ENCODE measurements around the gene VWA7. TPM values are rescaled to one million over a fixed set of nuclear protein-coding genes. Genes with fewer than 3 reads are reported as not detected.
A peak's percentile ranks its signal among the peaks of the same experiment; 100 is the strongest.
"Not testable (repeated sequence)": the region's sequence is repeated elsewhere in the genome, so short reads cannot be mapped to it uniquely, and the experiment has no call there.

Gene VWA7, protein sequence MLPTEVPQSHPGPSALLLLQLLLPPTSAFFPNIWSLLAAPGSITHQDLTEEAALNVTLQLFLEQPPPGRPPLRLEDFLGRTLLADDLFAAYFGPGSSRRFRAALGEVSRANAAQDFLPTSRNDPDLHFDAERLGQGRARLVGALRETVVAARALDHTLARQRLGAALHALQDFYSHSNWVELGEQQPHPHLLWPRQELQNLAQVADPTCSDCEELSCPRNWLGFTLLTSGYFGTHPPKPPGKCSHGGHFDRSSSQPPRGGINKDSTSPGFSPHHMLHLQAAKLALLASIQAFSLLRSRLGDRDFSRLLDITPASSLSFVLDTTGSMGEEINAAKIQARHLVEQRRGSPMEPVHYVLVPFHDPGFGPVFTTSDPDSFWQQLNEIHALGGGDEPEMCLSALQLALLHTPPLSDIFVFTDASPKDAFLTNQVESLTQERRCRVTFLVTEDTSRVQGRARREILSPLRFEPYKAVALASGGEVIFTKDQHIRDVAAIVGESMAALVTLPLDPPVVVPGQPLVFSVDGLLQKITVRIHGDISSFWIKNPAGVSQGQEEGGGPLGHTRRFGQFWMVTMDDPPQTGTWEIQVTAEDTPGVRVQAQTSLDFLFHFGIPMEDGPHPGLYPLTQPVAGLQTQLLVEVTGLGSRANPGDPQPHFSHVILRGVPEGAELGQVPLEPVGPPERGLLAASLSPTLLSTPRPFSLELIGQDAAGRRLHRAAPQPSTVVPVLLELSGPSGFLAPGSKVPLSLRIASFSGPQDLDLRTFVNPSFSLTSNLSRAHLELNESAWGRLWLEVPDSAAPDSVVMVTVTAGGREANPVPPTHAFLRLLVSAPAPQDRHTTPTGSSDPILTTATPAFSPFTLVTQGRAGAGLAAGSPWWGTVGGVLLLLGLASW
- 5.6 and 5.9 TPM in 2 replicates for total RNA-seq

DNA sequence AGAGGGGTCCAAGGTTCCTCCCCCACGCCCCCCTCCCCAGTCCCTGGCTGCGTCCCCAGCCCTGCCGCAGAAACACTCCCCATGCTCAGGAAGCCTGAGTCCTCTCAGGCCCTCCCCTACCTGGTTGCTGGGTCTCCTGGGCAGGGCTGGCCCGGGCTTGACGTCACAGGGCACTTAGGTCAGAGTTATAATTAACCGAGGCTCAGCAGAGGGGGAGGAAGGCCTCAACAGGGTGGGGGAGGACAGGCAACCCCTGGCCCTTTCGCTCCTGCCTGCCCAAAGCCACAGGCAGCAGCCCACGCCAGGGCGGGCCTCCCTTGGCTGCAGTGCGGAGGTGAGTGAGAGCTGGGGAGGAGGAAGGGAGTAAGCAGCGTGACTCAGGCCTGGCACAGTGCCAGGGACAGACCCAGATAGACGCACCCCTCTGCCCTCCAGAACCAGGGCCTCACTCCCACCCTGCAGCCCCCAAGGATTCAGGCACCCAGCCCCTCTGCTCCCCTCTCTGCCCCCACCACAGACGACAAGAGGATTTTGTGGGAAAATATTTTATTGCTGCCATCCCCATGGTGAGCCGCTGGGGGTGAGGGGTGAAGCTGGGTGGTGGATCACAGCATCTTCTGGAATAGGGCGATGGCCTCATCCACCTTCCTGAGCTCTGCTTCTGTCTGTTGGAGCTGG is at the start of gene VWA7:
Gene VWA7 (minus strand): TSS at position 340 of the 678 bp plus-strand sequence. CDS start 549 bp downstream, outside the sequence.
- peak; percentile 70 for DNase-seq (ENCODE audit: low spot score)
- intact Hi-C loops (cut with micrococcal nuclease), result loop anchor here (2.0 kb wide), 1 partner anchor 38 kb away; no protein-coding TSS in a partner anchor
- H3K4me1 Mint-ChIP-seq (ENCODE audit: low read depth), result peaks cover 23% of the 10 kb centered on the region
- peaks cover 30% of the 10 kb centered on the region for H3K36me3 Mint-ChIP-seq (ENCODE audit: low read depth)
- H3K27me3 Mint-ChIP-seq (ENCODE audit: low read depth), result no peaks in the 10 kb centered on the region
- H3K9me3 Mint-ChIP-seq, result no peaks in the 10 kb centered on the region
- H3K27ac Mint-ChIP-seq, result peak within 1 kb of the TSS; percentile 83
- H3K4me3 Mint-ChIP-seq (ENCODE audit: low read depth), result peak within 1 kb of the TSS; percentile 31

DNA sequence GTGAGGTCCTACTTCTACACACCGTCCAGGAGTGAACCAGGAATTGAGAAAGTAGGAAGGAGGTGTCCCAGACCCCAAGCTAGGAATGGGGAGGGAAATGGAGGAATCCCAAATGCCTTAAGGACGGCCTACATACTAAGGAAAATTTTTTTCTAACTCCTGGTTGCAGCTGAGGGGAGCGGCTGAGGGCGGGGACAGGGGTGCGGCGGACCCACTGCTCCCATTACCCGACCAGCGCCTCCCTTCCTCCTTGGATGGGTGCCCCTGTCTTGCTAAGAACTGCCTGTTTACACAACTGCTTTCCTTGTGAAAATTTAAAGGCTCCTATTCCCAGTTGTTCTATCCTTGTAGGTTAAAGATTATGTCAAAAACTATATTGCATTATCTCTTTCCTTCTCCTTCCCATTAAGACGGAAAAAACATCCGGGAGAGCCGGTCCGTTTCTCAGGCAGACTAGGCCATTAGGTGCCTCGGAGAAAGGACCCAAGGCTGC is 49.7 kb upstream of the VWA7 start:
- Mint-ChIP-seq H3K27ac (peak overlapping the region; percentile 95), H3K4me3 (ENCODE audit: low read depth) (peak overlapping the region; percentile 85), H3K27me3 (ENCODE audit: low read depth) (no peaks in the 10 kb centered on the region), H3K9me3 (no peaks in the 10 kb centered on the region), H3K4me1 (ENCODE audit: low read depth) (peaks cover 32% of the 10 kb centered on the region), H3K36me3 (ENCODE audit: low read depth) (peaks cover 20% of the 10 kb centered on the region)
- intact Hi-C loops (cut with micrococcal nuclease), result loop anchor here (2.0 to 10.0 kb wide), 3 partner anchors 14 to 252 kb away; partner anchors contain the start of genes C6orf47, LTA and TNF
- DNase-seq (ENCODE audit: low spot score), result no peak

DNA sequence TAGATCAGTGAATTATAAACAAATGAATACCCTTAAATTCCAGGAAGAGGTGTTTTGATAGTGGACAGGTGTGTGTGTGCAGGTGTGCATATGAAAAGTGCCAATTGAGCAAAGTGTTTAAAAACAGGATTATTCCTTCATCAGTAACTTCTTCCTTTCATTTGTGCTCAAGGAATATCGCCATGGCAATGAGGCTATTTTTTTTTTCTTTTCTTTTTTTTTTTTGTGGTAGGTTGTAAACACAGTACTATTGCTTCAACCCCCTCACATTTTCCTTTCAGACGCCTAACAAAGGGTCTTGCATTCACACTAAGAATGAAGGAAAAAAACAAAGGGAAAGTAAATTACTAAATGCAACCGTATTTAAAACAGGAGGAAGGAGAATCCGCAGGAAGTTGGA is 48.4 kb upstream of the VWA7 start:
- Mint-ChIP-seq H3K4me1 (ENCODE audit: low read depth) (peaks cover 35% of the 10 kb centered on the region), H3K4me3 (ENCODE audit: low read depth) (peak overlapping the region; percentile 85), H3K27me3 (ENCODE audit: low read depth) (no peaks in the 10 kb centered on the region), H3K27ac (peak overlapping the region; percentile 95), H3K9me3 (no peaks in the 10 kb centered on the region), H3K36me3 (ENCODE audit: low read depth) (peaks cover 10% of the 10 kb centered on the region)
- intact Hi-C loops (cut with micrococcal nuclease), result loop anchor here (10.0 kb wide), 1 partner anchor 251 kb away; the partner anchor contains the start of genes LTA and TNF
- DNase-seq (ENCODE audit: low spot score), result no peak

DNA sequence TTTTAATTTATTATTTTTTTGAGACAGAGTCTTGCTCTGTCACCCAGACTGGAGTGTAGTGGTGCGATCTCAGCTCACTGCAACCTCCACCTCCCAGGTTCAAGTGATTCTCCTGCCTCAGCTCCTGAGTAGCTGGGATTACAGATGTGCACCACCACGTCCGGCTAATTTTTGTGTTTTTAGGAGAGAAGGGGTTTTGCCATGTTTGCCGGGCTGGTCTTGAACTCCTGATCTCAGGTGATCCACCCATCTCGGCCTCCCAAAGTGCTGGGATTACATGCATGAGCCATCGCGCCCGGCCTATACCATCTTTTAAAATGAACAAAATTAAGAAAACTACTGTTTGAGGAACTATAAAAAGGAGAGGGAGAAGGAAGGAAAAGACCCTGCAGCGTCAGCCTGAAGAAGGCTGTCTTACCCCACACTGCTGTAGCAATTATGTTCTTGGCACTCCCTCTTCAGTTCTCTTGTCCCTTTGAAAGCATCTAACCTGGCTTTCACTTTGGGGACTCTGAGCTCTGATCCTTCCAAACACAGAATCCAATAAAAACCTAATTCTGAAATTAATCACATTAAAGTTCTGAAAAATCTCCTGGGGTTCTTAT is 46.6 kb upstream of the VWA7 start:
- not testable (repeated sequence) for H3K9me3 Mint-ChIP-seq; H3K36me3 Mint-ChIP-seq (ENCODE audit: low read depth); H3K27me3 Mint-ChIP-seq (ENCODE audit: low read depth); DNase-seq (ENCODE audit: low spot score)
- peaks cover 35% of the 10 kb centered on the region for H3K4me1 Mint-ChIP-seq (ENCODE audit: low read depth)
- H3K27ac Mint-ChIP-seq, result peak overlapping the region; percentile 33
- intact Hi-C loops (cut with micrococcal nuclease), result loop anchor here (5.0 to 10.0 kb wide), 2 partner anchors 39 to 249 kb away; partner anchors contain the start of genes LTA, NEU1 and TNF
- H3K4me3 Mint-ChIP-seq (ENCODE audit: low read depth), result peak overlapping the region; percentile 26

DNA sequence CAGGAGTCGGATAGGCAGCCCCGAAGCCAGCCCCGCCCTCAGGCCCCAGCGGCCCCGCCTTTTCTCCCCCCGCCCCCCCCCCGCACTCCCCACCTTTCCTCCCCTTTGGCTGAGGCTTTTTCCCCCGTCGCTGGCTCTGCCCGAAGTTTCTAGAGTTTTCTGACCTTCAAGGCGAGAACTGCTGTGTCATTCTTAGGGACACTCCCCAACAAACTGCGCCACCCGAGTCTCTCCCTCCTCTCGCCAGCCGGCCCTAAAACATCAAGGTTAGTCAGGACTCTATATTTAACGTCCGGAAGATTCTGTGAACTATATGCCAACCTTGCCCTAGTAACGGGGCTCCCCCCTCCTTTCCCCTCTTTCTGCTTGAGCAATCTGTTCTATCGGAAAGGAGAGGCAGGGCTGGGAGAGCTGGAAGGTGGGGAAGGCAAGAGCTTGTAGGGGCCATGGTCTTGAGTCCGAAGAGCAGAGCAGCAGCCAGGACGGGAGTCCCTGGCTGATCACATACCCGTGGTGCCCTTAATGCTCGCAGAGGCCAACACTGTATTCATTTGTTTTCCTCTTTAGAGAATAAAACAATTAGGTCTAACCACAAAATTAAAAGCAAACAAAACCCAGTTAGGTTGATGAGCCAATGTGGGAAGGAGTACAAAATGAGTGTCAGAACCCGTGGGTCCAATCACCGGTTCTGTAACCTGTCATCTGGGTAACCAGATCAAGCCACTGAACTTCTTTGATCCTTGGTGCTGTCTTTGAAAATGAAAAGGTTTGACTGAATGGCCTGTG is 45.1 kb upstream of the VWA7 start:
- peak; percentile 56 for DNase-seq (ENCODE audit: low spot score)
- peaks cover 44% of the 10 kb centered on the region for H3K4me1 Mint-ChIP-seq (ENCODE audit: low read depth)
- H3K27ac Mint-ChIP-seq, result peak overlapping the region; percentile 94
- peaks cover 17% of the 10 kb centered on the region for H3K36me3 Mint-ChIP-seq (ENCODE audit: low read depth)
- intact Hi-C loops (cut with micrococcal nuclease), result loop anchor here (1.0 to 10.0 kb wide), 3 partner anchors 40 to 247 kb away; partner anchors contain the start of genes BAG6, LTA, NEU1 and TNF
- no peaks in the 10 kb centered on the region for H3K9me3 Mint-ChIP-seq
- H3K4me3 Mint-ChIP-seq (ENCODE audit: low read depth), result peak overlapping the region; percentile 92
- H3K27me3 Mint-ChIP-seq (ENCODE audit: low read depth), result no peaks in the 10 kb centered on the region

DNA sequence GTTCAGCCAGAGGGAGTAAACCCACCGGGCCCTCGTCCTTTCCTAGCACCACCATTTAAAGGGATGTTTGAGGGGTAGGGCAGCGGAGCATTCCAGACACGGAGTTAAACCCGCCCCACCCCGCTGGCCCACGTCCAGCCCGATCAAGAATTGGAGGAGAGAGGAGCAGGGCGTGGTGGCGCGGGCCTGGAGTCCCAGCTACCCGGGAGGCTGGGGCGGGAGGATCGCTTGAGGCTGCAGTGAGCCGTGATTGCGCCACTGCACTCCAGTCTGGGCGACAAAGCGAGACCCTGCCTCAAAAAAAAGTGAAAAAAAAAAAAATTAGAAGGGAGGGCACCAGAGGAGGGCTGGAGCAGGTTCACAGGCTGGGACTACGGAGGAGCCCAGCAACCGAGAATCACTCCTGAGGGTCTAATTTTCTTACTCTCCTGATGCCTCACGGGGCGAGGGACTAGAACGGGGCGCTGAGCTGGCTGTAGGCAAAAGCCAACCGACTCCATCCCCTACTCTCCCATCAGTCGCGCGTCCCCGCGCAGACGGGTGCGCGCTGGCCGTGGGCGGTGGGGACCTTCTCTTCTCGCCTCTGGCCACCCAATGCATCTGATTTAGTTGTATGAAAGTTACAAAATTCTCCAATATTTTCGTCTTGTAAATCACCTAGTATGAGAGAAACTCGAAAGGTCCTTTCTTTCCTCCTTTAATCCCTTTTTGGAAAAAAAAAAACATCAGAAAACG is 44.3 kb upstream of the VWA7 start:
- DNase-seq (ENCODE audit: low spot score), result no peak
- intact Hi-C loops (cut with micrococcal nuclease), result loop anchor here (1.0 to 10.0 kb wide), 3 partner anchors 41 to 247 kb away; partner anchors contain the start of genes BAG6, LTA, NEU1 and TNF
- H3K9me3 Mint-ChIP-seq, result no peaks in the 10 kb centered on the region
- H3K27ac Mint-ChIP-seq, result peak overlapping the region; percentile 94
- peaks cover 41% of the 10 kb centered on the region for H3K4me1 Mint-ChIP-seq (ENCODE audit: low read depth)
- peaks cover 17% of the 10 kb centered on the region for H3K36me3 Mint-ChIP-seq (ENCODE audit: low read depth)
- no peaks in the 10 kb centered on the region for H3K27me3 Mint-ChIP-seq (ENCODE audit: low read depth)
- peak overlapping the region; percentile 92 for H3K4me3 Mint-ChIP-seq (ENCODE audit: low read depth)

DNA sequence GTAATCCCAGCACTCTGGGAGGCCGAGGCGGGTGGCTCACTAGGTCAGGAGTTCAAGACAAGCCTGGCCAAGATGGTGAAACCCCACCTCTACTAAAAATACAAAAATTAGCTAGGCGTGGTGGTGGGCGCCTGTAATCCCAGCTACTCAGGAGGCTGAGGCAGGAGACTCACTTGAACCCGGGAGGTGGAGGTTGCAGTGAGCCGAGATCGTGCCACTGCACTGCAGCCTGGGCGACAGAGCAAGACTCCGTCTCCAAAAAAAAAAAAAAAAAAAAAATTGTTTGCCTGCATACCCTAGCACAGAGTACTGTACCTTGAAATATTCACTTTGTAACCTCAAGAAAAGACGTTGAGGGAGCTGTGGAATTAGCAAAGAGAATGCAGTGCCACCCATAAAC is 43.3 kb upstream of the VWA7 start:
- Mint-ChIP-seq H3K4me1 (ENCODE audit: low read depth) (peaks cover 36% of the 10 kb centered on the region), H3K4me3 (ENCODE audit: low read depth) (peak overlapping the region; percentile 92), H3K36me3 (ENCODE audit: low read depth) (peaks cover 17% of the 10 kb centered on the region)
- not testable (repeated sequence) for H3K27me3 Mint-ChIP-seq (ENCODE audit: low read depth); DNase-seq (ENCODE audit: low spot score); H3K9me3 Mint-ChIP-seq; H3K27ac Mint-ChIP-seq
- intact Hi-C loops (cut with micrococcal nuclease), result loop anchor here (5.0 to 10.0 kb wide), 2 partner anchors 42 to 246 kb away; partner anchors contain the start of genes LTA, NEU1 and TNF

DNA sequence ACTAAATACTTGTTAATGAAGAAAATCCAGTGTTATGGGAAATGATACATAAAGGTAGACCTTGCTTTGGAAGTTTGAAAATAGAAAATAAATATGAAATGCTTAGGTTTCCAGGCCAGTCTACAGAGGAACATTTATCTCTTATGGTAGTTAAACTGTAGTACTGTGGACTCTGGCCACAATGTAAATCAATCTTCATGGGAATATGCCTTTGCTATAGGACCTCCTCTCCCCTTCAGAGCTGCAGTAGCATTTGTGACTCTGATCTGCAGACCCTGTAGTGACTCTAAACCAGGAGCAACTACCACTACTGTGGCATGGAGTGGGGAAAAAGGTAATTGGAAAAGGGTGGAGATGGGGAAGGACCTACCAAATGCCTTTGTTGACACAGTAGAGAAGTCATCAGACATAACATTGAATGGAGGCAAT is 42.8 kb upstream of the VWA7 start:
- intact Hi-C loops (cut with micrococcal nuclease), result loop anchor here (5.0 to 10.0 kb wide), 2 partner anchors 42 to 245 kb away; partner anchors contain the start of genes LTA, NEU1 and TNF
- DNase-seq (ENCODE audit: low spot score), result no peak
- peaks cover 17% of the 10 kb centered on the region for H3K36me3 Mint-ChIP-seq (ENCODE audit: low read depth)
- H3K27me3 Mint-ChIP-seq (ENCODE audit: low read depth), result no peaks in the 10 kb centered on the region
- peaks cover 32% of the 10 kb centered on the region for H3K4me1 Mint-ChIP-seq (ENCODE audit: low read depth)
- H3K9me3 Mint-ChIP-seq, result no peaks in the 10 kb centered on the region
- H3K27ac Mint-ChIP-seq, result no peak overlapping the region
- H3K4me3 Mint-ChIP-seq (ENCODE audit: low read depth), result peak overlapping the region; percentile 67

DNA sequence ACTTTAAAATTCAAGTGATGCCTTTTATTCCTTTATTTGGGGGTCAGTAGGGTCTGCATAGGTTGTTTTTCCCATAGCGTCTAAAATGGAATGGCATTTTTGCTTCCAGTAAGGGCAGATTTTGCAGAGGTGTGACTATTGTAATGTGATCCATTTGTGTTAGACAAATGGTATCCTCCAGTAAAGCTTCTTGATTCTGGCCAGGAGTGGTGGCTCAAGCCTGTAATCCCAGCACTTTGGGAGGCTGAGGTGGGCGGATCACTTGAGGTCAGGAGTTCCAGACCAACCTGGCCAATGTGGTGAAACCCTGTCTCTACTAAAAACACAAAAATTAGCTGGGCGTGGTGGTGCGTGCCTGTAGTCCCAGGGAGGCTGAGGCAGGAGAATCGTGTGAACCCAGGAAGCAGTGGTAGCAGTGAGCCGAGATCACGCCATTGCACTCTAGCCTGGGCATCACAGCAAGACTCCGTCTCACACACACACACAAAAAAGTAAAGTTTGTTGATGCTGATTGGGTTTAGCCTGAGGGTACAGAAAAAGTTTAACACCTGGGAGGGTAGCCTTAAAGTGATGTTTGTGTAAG is 40.9 kb upstream of the VWA7 start:
- H3K27me3 Mint-ChIP-seq (ENCODE audit: low read depth); DNase-seq (ENCODE audit: low spot score); intact Hi-C loops (cut with micrococcal nuclease); H3K9me3 Mint-ChIP-seq: not testable (repeated sequence)
- peaks cover 36% of the 10 kb centered on the region for H3K4me1 Mint-ChIP-seq (ENCODE audit: low read depth)
- peaks cover 17% of the 10 kb centered on the region for H3K36me3 Mint-ChIP-seq (ENCODE audit: low read depth)
- H3K4me3 Mint-ChIP-seq (ENCODE audit: low read depth), result peak overlapping the region; percentile 94
- H3K27ac Mint-ChIP-seq, result peak overlapping the region; percentile 95

DNA sequence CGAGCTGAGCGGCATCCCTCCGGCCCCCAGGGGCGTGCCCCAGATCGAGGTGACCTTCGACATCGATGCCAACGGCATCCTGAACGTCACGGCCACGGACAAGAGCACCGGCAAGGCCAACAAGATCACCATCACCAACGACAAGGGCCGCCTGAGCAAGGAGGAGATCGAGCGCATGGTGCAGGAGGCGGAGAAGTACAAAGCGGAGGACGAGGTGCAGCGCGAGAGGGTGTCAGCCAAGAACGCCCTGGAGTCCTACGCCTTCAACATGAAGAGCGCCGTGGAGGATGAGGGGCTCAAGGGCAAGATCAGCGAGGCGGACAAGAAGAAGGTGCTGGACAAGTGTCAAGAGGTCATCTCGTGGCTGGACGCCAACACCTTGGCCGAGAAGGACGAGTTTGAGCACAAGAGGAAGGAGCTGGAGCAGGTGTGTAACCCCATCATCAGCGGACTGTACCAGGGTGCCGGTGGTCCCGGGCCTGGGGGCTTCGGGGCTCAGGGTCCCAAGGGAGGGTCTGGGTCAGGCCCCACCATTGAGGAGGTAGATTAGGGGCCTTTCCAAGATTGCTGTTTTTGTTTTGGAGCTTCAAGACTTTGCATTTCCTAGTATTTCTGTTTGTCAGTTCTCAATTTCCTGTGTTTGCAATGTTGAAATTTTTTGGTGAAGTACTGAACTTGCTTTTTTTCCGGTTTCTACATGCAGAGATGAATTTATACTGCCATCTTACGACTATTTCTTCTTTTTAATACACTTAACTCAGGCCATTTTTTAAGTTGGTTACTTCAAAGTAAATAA is 40.2 kb upstream of the VWA7 start:
- H3K9me3 Mint-ChIP-seq; H3K27me3 Mint-ChIP-seq (ENCODE audit: low read depth); DNase-seq (ENCODE audit: low spot score); intact Hi-C loops (cut with micrococcal nuclease): not testable (repeated sequence)
- H3K4me3 Mint-ChIP-seq (ENCODE audit: low read depth), result peak overlapping the region; percentile 94
- peaks cover 40% of the 10 kb centered on the region for H3K4me1 Mint-ChIP-seq (ENCODE audit: low read depth)
- H3K27ac Mint-ChIP-seq, result peak overlapping the region; percentile 95
- peaks cover 17% of the 10 kb centered on the region for H3K36me3 Mint-ChIP-seq (ENCODE audit: low read depth)
